ENCODE data around the gene TNS4.

DNA sequence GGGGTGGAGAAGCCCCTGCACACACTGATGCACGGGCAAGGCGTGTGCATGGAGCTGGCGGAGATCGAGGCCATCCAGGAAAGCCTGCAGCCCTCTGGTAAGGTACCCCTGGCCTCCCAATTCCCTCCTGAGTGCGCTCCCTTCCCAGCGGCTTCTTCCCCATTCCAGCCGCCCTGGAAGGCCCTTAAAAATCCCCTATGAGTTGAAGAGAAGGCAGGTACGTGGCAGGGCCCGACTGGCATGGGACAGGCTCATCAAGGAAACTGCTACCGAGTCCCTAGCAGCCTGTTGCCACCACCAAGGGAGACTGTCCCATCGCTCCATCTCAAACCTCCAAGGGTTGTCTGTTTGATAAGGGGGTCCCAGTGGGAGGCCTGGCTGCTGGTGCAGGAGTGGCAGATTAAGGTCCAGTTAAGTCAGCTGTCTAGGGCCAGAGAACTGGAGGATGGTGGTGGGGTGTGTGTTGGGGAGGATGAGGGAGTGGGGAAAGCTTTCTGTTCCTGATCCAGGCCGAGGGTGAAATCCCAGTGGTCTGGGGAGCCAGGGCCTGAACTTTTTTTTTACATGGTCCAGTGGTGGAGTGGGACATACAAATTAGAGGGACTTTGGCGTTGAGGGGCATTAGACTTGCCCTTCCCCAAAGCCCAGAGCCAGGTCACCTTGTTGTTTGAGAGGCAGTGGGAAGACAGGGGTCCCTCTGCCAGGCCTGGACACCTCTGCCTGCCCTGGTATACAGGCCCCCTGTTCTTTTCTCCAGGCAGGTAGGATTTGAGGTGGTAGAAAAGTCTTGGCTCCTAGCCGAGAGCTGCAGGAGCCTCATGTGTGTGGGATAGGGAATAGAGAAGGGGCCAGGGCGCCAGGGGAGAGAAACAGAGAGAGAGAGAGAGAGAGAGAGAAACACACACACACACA lies 57.2 kb downstream of the TNS4 start:
- no peak for TF ChIP-seq SUZ12 (IDR thresholded peaks at IDR 0.05)
- no peak for TF ChIP-seq SP1 (IDR thresholded peaks at IDR 0.05)
- TF ChIP-seq BHLHE40 (IDR thresholded peaks at IDR 0.05; ENCODE audit: borderline replicate concordance), result no peak
- no peak for TF ChIP-seq FOXM1 (IDR thresholded peaks at IDR 0.05; ENCODE audit: borderline replicate concordance)
- TF ChIP-seq, protein P1, sequence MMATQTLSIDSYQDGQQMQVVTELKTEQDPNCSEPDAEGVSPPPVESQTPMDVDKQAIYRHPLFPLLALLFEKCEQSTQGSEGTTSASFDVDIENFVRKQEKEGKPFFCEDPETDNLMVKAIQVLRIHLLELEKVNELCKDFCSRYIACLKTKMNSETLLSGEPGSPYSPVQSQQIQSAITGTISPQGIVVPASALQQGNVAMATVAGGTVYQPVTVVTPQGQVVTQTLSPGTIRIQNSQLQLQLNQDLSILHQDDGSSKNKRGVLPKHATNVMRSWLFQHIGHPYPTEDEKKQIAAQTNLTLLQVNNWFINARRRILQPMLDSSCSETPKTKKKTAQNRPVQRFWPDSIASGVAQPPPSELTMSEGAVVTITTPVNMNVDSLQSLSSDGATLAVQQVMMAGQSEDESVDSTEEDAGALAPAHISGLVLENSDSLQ (IDR thresholded peaks at IDR 0.05), result no peak
- TF ChIP-seq NFRKB (IDR thresholded peaks at IDR 0.05), result no peak
- no peak for TF ChIP-seq LEF1 (IDR thresholded peaks at IDR 0.05; ENCODE audit: borderline replicate concordance)
